ENCODE data around the gene GRK5.

GRK5 gene

DNA sequence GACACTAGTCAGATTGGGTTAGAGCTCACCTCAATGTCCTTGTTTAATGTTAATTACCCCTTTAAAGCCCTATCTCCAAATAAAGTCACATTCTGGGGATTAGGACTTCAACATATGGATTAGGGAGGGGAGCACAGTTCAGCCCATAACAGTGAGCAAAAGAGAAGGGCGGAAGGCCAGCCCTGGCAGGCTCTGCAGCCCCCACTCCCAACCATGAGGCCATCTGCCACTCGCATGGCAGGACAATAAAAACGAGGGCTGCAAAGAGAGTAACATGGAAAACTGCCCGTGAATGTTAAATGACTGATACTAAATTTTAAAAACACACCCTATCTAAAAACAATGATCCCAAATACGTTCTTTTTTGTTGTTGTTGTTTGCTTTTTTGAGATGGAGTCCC is 296.4 kb downstream of the GRK5 start:
- Histone ChIP-seq H3K4me3 (ENCODE audit: insufficient read depth, low read length, poor library complexity, severe bottlenecking) (no peak overlapping the region), H3K27ac (ENCODE audit: low read depth, low read length) (no peak overlapping the region), H3K27me3 (ENCODE audit: low read length) (no peaks in the 10 kb centered on the region), H3K9me3 (ENCODE audit: insufficient read depth, low read length) (no peaks in the 10 kb centered on the region), H3F3A (ENCODE audit: insufficient read depth) (no peaks in the 10 kb centered on the region), H4K20me1 (ENCODE audit: low read depth, low read length) (no peaks in the 10 kb centered on the region), H2AFZ (ENCODE audit: low read depth, low read length, severe bottlenecking) (no peak overlapping the region), H3K36me3 (ENCODE audit: low read length) (no peaks in the 10 kb centered on the region), H3K4me2 (ENCODE audit: low read depth, low read length, poor library complexity, severe bottlenecking) (no peak overlapping the region), H3K9ac (ENCODE audit: low read length) (no peak overlapping the region), H3K9me2 (replicated peaks; ENCODE audit: insufficient read depth, low read length) (no peaks in the 10 kb centered on the region), H3K79me2 (ENCODE audit: insufficient read depth, low read length) (no peaks in the 10 kb centered on the region)
- TF ChIP-seq EZH2phosphoT487 (conservative IDR thresholded peaks at IDR 0.05; ENCODE audit: low read length): no peak
- TF ChIP-seq, protein P1, sequence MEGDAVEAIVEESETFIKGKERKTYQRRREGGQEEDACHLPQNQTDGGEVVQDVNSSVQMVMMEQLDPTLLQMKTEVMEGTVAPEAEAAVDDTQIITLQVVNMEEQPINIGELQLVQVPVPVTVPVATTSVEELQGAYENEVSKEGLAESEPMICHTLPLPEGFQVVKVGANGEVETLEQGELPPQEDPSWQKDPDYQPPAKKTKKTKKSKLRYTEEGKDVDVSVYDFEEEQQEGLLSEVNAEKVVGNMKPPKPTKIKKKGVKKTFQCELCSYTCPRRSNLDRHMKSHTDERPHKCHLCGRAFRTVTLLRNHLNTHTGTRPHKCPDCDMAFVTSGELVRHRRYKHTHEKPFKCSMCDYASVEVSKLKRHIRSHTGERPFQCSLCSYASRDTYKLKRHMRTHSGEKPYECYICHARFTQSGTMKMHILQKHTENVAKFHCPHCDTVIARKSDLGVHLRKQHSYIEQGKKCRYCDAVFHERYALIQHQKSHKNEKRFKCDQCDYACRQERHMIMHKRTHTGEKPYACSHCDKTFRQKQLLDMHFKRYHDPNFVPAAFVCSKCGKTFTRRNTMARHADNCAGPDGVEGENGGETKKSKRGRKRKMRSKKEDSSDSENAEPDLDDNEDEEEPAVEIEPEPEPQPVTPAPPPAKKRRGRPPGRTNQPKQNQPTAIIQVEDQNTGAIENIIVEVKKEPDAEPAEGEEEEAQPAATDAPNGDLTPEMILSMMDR (IDR thresholded peaks at IDR 0.05; ENCODE audit: insufficient read depth, low read length, poor library complexity, severe bottlenecking): no peak

DNA sequence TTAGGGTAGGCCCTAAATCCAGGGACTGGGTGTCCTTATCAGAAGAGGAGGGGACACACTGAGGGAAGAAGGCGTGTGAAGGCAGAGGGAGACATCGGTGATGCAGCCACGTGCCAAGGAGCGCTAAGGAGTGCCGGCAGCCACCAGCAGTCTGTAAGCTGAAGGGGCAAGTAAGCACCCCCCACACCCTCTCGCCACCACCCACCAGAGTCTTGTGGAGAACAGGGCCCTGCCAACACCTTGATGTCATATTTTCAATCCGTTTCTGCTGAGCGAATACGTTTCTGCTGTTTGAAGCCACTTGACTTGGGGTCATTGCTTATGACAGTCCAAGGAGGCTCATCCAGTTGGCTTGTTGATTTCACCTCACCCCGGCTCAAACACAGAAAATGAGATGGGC is 297.3 kb downstream of the GRK5 start:
- H2AFZ ChIP-seq (ENCODE audit: low read depth, low read length, severe bottlenecking): no peak overlapping the region
- H3K27ac ChIP-seq (ENCODE audit: low read depth, low read length): no peak overlapping the region
- no peaks in the 10 kb centered on the region for H4K20me1 ChIP-seq (ENCODE audit: low read depth, low read length)
- no peaks in the 10 kb centered on the region for H3F3A ChIP-seq (ENCODE audit: insufficient read depth)
- H3K36me3 ChIP-seq (ENCODE audit: low read length): no peaks in the 10 kb centered on the region
- no peaks in the 10 kb centered on the region for H3K27me3 ChIP-seq (ENCODE audit: low read length)
- no peaks in the 10 kb centered on the region for H3K79me2 ChIP-seq (ENCODE audit: insufficient read depth, low read length)
- H3K9ac ChIP-seq (ENCODE audit: low read length): no peak overlapping the region
- no peaks in the 10 kb centered on the region for H3K9me2 ChIP-seq (replicated peaks; ENCODE audit: insufficient read depth, low read length)
- TF ChIP-seq, protein P1 (IDR thresholded peaks at IDR 0.05; ENCODE audit: insufficient read depth, low read length, poor library complexity, severe bottlenecking): no peak
- TF ChIP-seq EZH2phosphoT487 (conservative IDR thresholded peaks at IDR 0.05; ENCODE audit: low read length): no peak
- H3K9me3 ChIP-seq (ENCODE audit: insufficient read depth, low read length): no peaks in the 10 kb centered on the region
- no peak overlapping the region for H3K4me3 ChIP-seq (ENCODE audit: insufficient read depth, low read length, poor library complexity, severe bottlenecking)
- H3K4me2 ChIP-seq (ENCODE audit: low read depth, low read length, poor library complexity, severe bottlenecking): no peak overlapping the region

DNA sequence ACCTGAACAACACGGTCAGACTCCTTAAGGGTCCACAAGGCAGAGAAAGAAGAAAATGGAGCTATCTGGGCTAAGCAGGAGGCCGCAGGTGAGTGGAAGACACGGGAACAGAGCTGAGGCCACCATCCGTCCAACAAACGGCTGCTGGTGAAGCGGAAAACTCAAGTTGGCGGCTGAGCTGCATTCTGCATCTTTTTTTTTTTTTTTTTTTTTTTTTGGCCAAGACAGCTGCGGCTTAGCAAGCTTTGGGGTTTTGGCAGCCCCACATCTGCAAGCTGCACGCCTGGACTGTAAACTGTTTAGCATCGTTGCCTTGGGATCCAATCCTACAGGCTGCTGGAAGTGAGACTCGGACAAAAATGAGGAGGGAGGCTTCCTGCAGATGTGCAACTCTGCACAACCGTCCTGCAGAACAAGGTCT is 297.8 kb downstream of the GRK5 start:
- no peak for TF ChIP-seq EZH2phosphoT487 (conservative IDR thresholded peaks at IDR 0.05; ENCODE audit: low read length)
- TF ChIP-seq, protein P1 (IDR thresholded peaks at IDR 0.05; ENCODE audit: insufficient read depth, low read length, poor library complexity, severe bottlenecking): no peak
- Histone ChIP-seq H3K4me3 (ENCODE audit: insufficient read depth, low read length, poor library complexity, severe bottlenecking) (no peak overlapping the region), H3K36me3 (ENCODE audit: low read length) (no peaks in the 10 kb centered on the region), H3K27me3 (ENCODE audit: low read length) (no peaks in the 10 kb centered on the region), H3F3A (ENCODE audit: insufficient read depth) (no peaks in the 10 kb centered on the region), H3K9me3 (ENCODE audit: insufficient read depth, low read length) (no peaks in the 10 kb centered on the region), H3K27ac (ENCODE audit: low read depth, low read length) (no peak overlapping the region), H3K9ac (ENCODE audit: low read length) (no peak overlapping the region), H2AFZ (ENCODE audit: low read depth, low read length, severe bottlenecking) (no peak overlapping the region), H3K79me2 (ENCODE audit: insufficient read depth, low read length) (no peaks in the 10 kb centered on the region), H4K20me1 (ENCODE audit: low read depth, low read length) (no peaks in the 10 kb centered on the region), H3K9me2 (replicated peaks; ENCODE audit: insufficient read depth, low read length) (no peaks in the 10 kb centered on the region), H3K4me2 (ENCODE audit: low read depth, low read length, poor library complexity, severe bottlenecking) (no peak overlapping the region)
